ENCODE results near the gene NR2F1-AS1. TPM values are rescaled to one million over a fixed set of nuclear protein-coding genes. Genes with fewer than 3 reads are reported as not detected.
"Not testable (repeated sequence)": the region's sequence is repeated elsewhere in the genome, so short reads cannot be mapped to it uniquely, and the experiment has no call there.

The NR2F1-AS1 gene
- total RNA-seq, 2 experiments from 2014 or later = not detected

GRCh38 chr5:93462916-93463315, 118.1 kb downstream of the NR2F1-AS1 start:
- Mint-ChIP-seq H3K36me3 (no peaks in the 10 kb centered on the region), H3K4me1 (no peaks in the 10 kb centered on the region), H3K27me3 (no peaks in the 10 kb centered on the region), H3K9me3 (ENCODE audit: low read depth) (peaks cover 16% of the 10 kb centered on the region), H3K4me3 (no peak overlapping the region), H3K27ac (no peak overlapping the region)
- ATAC-seq = no peak
- CTCF ChIA-PET = no interaction called here
- no peak for DNase-seq

GRCh38 chr5:93461756-93462155, 119.3 kb downstream of the NR2F1-AS1 start:
- no peak for DNase-seq

GRCh38 chr5:93460286-93460685, 120.7 kb downstream of the NR2F1-AS1 start:
- H3K4me3 Mint-ChIP-seq = no peak overlapping the region
- no peaks in the 10 kb centered on the region for H3K36me3 Mint-ChIP-seq
- ATAC-seq (no peak), DNase-seq (no peak)
- peaks cover 16% of the 10 kb centered on the region for H3K9me3 Mint-ChIP-seq (ENCODE audit: low read depth)
- no peaks in the 10 kb centered on the region for H3K27me3 Mint-ChIP-seq
- H3K27ac Mint-ChIP-seq = no peak overlapping the region
- CTCF ChIA-PET = no interaction called here
- no peaks in the 10 kb centered on the region for H3K4me1 Mint-ChIP-seq

More at GRCh38 chr5:93461756-93462155, 119.3 kb downstream of the NR2F1-AS1 start:
- Mint-ChIP-seq H3K9me3 (ENCODE audit: low read depth) (peaks cover 16% of the 10 kb centered on the region), H3K4me1 (no peaks in the 10 kb centered on the region), H3K27me3 (no peaks in the 10 kb centered on the region), H3K36me3 (no peaks in the 10 kb centered on the region), H3K4me3 (no peak overlapping the region), H3K27ac (no peak overlapping the region)
- CTCF ChIA-PET = no interaction called here
- ATAC-seq = no peak

- H3K9me3 Mint-ChIP-seq (ENCODE audit: low read depth); DNase-seq; H3K36me3 Mint-ChIP-seq; H3K27ac Mint-ChIP-seq; ATAC-seq; CTCF ChIA-PET; H3K4me1 Mint-ChIP-seq; H3K27me3 Mint-ChIP-seq; H3K4me3 Mint-ChIP-seq: not testable (repeated sequence)
Measured at GRCh38 chr5:93456796-93457195, 124.2 kb downstream of the NR2F1-AS1 start.

- Mint-ChIP-seq H3K4me1 (no peaks in the 10 kb centered on the region), H3K27ac (no peak overlapping the region), H3K36me3 (no peaks in the 10 kb centered on the region), H3K4me3 (no peak overlapping the region), H3K9me3 (ENCODE audit: low read depth) (no peaks in the 10 kb centered on the region), H3K27me3 (no peaks in the 10 kb centered on the region)
- ATAC-seq = no peak
- CTCF ChIA-PET = no interaction called here
- DNase-seq = no peak
Measured at GRCh38 chr5:93454896-93455295, 126.1 kb downstream of the NR2F1-AS1 start.

GRCh38 chr5:93452255-93452654, 128.8 kb downstream of the NR2F1-AS1 start:
- Mint-ChIP-seq H3K27ac (no peak overlapping the region), H3K4me1 (no peaks in the 10 kb centered on the region), H3K4me3 (no peak overlapping the region), H3K36me3 (no peaks in the 10 kb centered on the region), H3K9me3 (ENCODE audit: low read depth) (no peaks in the 10 kb centered on the region), H3K27me3 (no peaks in the 10 kb centered on the region)
- no peak for ATAC-seq
- CTCF ChIA-PET = no interaction called here
- no peak for DNase-seq

GRCh38 chr5:93438124-93438523, 142.9 kb downstream of the NR2F1-AS1 start:
- CTCF ChIA-PET = no interaction called here
- no peak for ATAC-seq
- Mint-ChIP-seq H3K27me3 (peaks cover 5% of the 10 kb centered on the region), H3K4me3 (no peak overlapping the region), H3K36me3 (no peaks in the 10 kb centered on the region), H3K4me1 (no peaks in the 10 kb centered on the region), H3K9me3 (ENCODE audit: low read depth) (no peaks in the 10 kb centered on the region), H3K27ac (no peak overlapping the region)
- no peak for DNase-seq

- CTCF ChIA-PET = no interaction called here
- ATAC-seq = no peak
- Mint-ChIP-seq H3K36me3 (no peaks in the 10 kb centered on the region), H3K4me1 (no peaks in the 10 kb centered on the region), H3K4me3 (no peak overlapping the region), H3K9me3 (ENCODE audit: low read depth) (no peaks in the 10 kb centered on the region), H3K27ac (no peak overlapping the region), H3K27me3 (peaks cover 5% of the 10 kb centered on the region)
- DNase-seq = no peak
Measured at GRCh38 chr5:93436083-93436482, 144.9 kb downstream of the NR2F1-AS1 start.

GRCh38 chr5:93433422-93433821, 147.6 kb downstream of the NR2F1-AS1 start:
- no peaks in the 10 kb centered on the region for H3K36me3 Mint-ChIP-seq
- peaks cover 5% of the 10 kb centered on the region for H3K27me3 Mint-ChIP-seq
- H3K4me1 Mint-ChIP-seq = no peaks in the 10 kb centered on the region
- CTCF ChIA-PET = no interaction called here
- no peak overlapping the region for H3K4me3 Mint-ChIP-seq
- DNase-seq = no peak
- H3K27ac Mint-ChIP-seq = no peak overlapping the region
- no peak for ATAC-seq
- H3K9me3 Mint-ChIP-seq (ENCODE audit: low read depth) = no peaks in the 10 kb centered on the region

GRCh38 chr5:93431250-93431649, 149.8 kb downstream of the NR2F1-AS1 start:
- no peak for DNase-seq
- no peaks in the 10 kb centered on the region for H3K9me3 Mint-ChIP-seq (ENCODE audit: low read depth)
- no peaks in the 10 kb centered on the region for H3K4me1 Mint-ChIP-seq
- no peak overlapping the region for H3K4me3 Mint-ChIP-seq
- ATAC-seq = no peak
- H3K27me3 Mint-ChIP-seq = peaks cover 7% of the 10 kb centered on the region
- no peaks in the 10 kb centered on the region for H3K36me3 Mint-ChIP-seq
- CTCF ChIA-PET = interaction anchor here (0.9 to 1.0 kb wide), 2 partner anchors 9 to 10 kb away, joined by 3 to 4 read pairs; no protein-coding TSS in a partner anchor
- H3K27ac Mint-ChIP-seq = no peak overlapping the region

GRCh38 chr5:93430673-93431199, 150.3 kb downstream of the NR2F1-AS1 start:
- no peak for DNase-seq
- ATAC-seq = no peak
- Mint-ChIP-seq H3K27ac (no peak overlapping the region), H3K4me3 (no peak overlapping the region), H3K27me3 (peaks cover 7% of the 10 kb centered on the region), H3K4me1 (no peaks in the 10 kb centered on the region), H3K9me3 (ENCODE audit: low read depth) (no peaks in the 10 kb centered on the region), H3K36me3 (no peaks in the 10 kb centered on the region)
- CTCF ChIA-PET = interaction anchor here (0.9 kb wide), 1 partner anchor 9 kb away, joined by 4 read pairs; no protein-coding TSS in a partner anchor

GRCh38 chr5:93430118-93430517, 150.9 kb downstream of the NR2F1-AS1 start:
- CTCF ChIA-PET = no interaction called here
- H3K9me3 Mint-ChIP-seq (ENCODE audit: low read depth) = no peaks in the 10 kb centered on the region
- peaks cover 7% of the 10 kb centered on the region for H3K27me3 Mint-ChIP-seq
- H3K36me3 Mint-ChIP-seq = no peaks in the 10 kb centered on the region
- no peaks in the 10 kb centered on the region for H3K4me1 Mint-ChIP-seq
- no peak for DNase-seq
- no peak overlapping the region for H3K27ac Mint-ChIP-seq
- H3K4me3 Mint-ChIP-seq = no peak overlapping the region
- no peak for ATAC-seq

- peaks cover 6% of the 10 kb centered on the region for H3K27me3 Mint-ChIP-seq
- ATAC-seq (no peak), DNase-seq (no peak)
- H3K9me3 Mint-ChIP-seq (ENCODE audit: low read depth) = no peaks in the 10 kb centered on the region
- no peak overlapping the region for H3K4me3 Mint-ChIP-seq
- no peak overlapping the region for H3K27ac Mint-ChIP-seq
- CTCF ChIA-PET = no interaction called here
- no peaks in the 10 kb centered on the region for H3K4me1 Mint-ChIP-seq
- H3K36me3 Mint-ChIP-seq = no peaks in the 10 kb centered on the region
Measured at GRCh38 chr5:93428868-93429267, 152.2 kb downstream of the NR2F1-AS1 start.

- Mint-ChIP-seq H3K9me3 (ENCODE audit: low read depth) (no peaks in the 10 kb centered on the region), H3K4me1 (no peaks in the 10 kb centered on the region), H3K27ac (no peak overlapping the region), H3K27me3 (peaks cover 2% of the 10 kb centered on the region), H3K36me3 (no peaks in the 10 kb centered on the region), H3K4me3 (no peak overlapping the region)
- CTCF ChIA-PET = no interaction called here
- ATAC-seq = no peak
- DNase-seq = no peak
Measured at GRCh38 chr5:93427316-93427715, 153.7 kb downstream of the NR2F1-AS1 start.

- peaks cover 2% of the 10 kb centered on the region for H3K27me3 Mint-ChIP-seq
- no peak overlapping the region for H3K4me3 Mint-ChIP-seq
- H3K27ac Mint-ChIP-seq = no peak overlapping the region
- CTCF ChIA-PET = no interaction called here
- no peaks in the 10 kb centered on the region for H3K9me3 Mint-ChIP-seq (ENCODE audit: low read depth)
- no peaks in the 10 kb centered on the region for H3K36me3 Mint-ChIP-seq
- no peak for ATAC-seq
- DNase-seq = no peak
- H3K4me1 Mint-ChIP-seq = no peaks in the 10 kb centered on the region
Measured at GRCh38 chr5:93425096-93425495, 155.9 kb downstream of the NR2F1-AS1 start.

Measured in activated CD8-positive, alpha-beta memory T cell treated with anti-CD3 and anti-CD28 coated beads, Interleukin-2, amount 10 ng/mL, durations not matched to agents 7 days and 5 days (primary cell).